ENCODE results near the gene SLC45A1. TPM values are rescaled to one million over a fixed set of nuclear protein-coding genes. Genes with fewer than 3 reads are reported as not detected.

The SLC45A1 gene
- total RNA-seq, 2 donors from 2014 or later, result 4.3 to 5.2 TPM

GRCh38 chr1:8307628-8308027, 10.3 kb upstream of the SLC45A1 start:
- Histone ChIP-seq H3K9me3 (no peaks in the 10 kb centered on the region), H3K27me3 (replicated peaks; ENCODE audit: insufficient read depth) (no peaks in the 10 kb centered on the region), H3K27ac (no peak overlapping the region), H3K4me3 (no peak overlapping the region), H3K36me3 (no peaks in the 10 kb centered on the region), H3K4me1 (replicated peaks) (peaks cover 4% of the 10 kb centered on the region)
- intact Hi-C loops (cut with DNase I), result no loop called here
- DNase-seq (ENCODE audit: low spot score), result no peak
- 69% methylated on average over 4 of the region's 4 CpGs for WGBS
- TF ChIP-seq CTCF (IDR thresholded peaks at IDR 0.05) (no peak), POLR2AphosphoS5 (IDR thresholded peaks at IDR 0.05) (no peak), POLR2A (IDR thresholded peaks at IDR 0.05) (no peak)

- TF ChIP-seq POLR2A (IDR thresholded peaks at IDR 0.05) (no peak), CTCF (IDR thresholded peaks at IDR 0.05) (no peak), POLR2AphosphoS5 (IDR thresholded peaks at IDR 0.05) (no peak)
- DNase-seq (ENCODE audit: low spot score), result no peak
- Histone ChIP-seq H3K27ac (peak overlapping the region; percentile 48 to 78), H3K4me3 (no peak overlapping the region), H3K4me1 (replicated peaks) (peaks cover 12% of the 10 kb centered on the region), H3K9me3 (no peaks in the 10 kb centered on the region), H3K27me3 (replicated peaks; ENCODE audit: insufficient read depth) (no peaks in the 10 kb centered on the region), H3K36me3 (no peaks in the 10 kb centered on the region)
- intact Hi-C loops (cut with DNase I), result loop anchor here (10.0 kb wide), 1 partner anchor 176 kb away; no protein-coding TSS in a partner anchor
- WGBS, result 83% methylated on average over 1 of the region's 1 CpG
Measured at GRCh38 chr1:8311068-8311718, 6.7 kb upstream of the SLC45A1 start.

- H3K4me1 ChIP-seq (replicated peaks), result peaks cover 12% of the 10 kb centered on the region
- no peaks in the 10 kb centered on the region for H3K36me3 ChIP-seq
- no peaks in the 10 kb centered on the region for H3K27me3 ChIP-seq (replicated peaks; ENCODE audit: insufficient read depth)
- no peak overlapping the region for H3K4me3 ChIP-seq
- WGBS, result 52% methylated on average over 17 of the region's 17 CpGs
- peak; percentile 83 for TF ChIP-seq POLR2AphosphoS5 (IDR thresholded peaks at IDR 0.05)
- peak in 1 of 4 experiments; percentile 13 for TF ChIP-seq CTCF (IDR thresholded peaks at IDR 0.05)
- no peak for TF ChIP-seq POLR2A (IDR thresholded peaks at IDR 0.05)
- peak; percentile 84 for DNase-seq (ENCODE audit: low spot score)
- H3K27ac ChIP-seq, result peak overlapping the region; percentile 48 to 78
- intact Hi-C loops (cut with DNase I), result loop anchor here (10.0 kb wide), 1 partner anchor 178 kb away; no protein-coding TSS in a partner anchor
- no peaks in the 10 kb centered on the region for H3K9me3 ChIP-seq
Measured at GRCh38 chr1:8312235-8313218, 5.4 kb upstream of the SLC45A1 start.

GRCh38 chr1:8313231-8313630, 4.7 kb upstream of the SLC45A1 start:
- intact Hi-C loops (cut with DNase I), result loop anchor here (10.0 kb wide), 1 partner anchor 178 kb away; no protein-coding TSS in a partner anchor
- no peaks in the 10 kb centered on the region for H3K27me3 ChIP-seq (replicated peaks; ENCODE audit: insufficient read depth)
- peaks cover 12% of the 10 kb centered on the region for H3K4me1 ChIP-seq (replicated peaks)
- peak overlapping the region; percentile 48 to 78 for H3K27ac ChIP-seq
- 79% methylated on average over 6 of the region's 6 CpGs for WGBS
- no peak overlapping the region for H3K4me3 ChIP-seq
- no peaks in the 10 kb centered on the region for H3K9me3 ChIP-seq
- DNase-seq (ENCODE audit: low spot score), result no peak
- no peak for TF ChIP-seq CTCF (IDR thresholded peaks at IDR 0.05)
- peak; percentile 2 for TF ChIP-seq POLR2AphosphoS5 (IDR thresholded peaks at IDR 0.05)
- H3K36me3 ChIP-seq, result no peaks in the 10 kb centered on the region

All from prostate gland (tissue), 2 donors.